ENCODE data around the gene CNGA3. TPM values are rescaled to one million over a fixed set of nuclear protein-coding genes. Genes with fewer than 3 reads are reported as not detected.
"Not testable (repeated sequence)": the region's sequence is repeated elsewhere in the genome, so short reads cannot be mapped to it uniquely, and the experiment has no call there.

Gene CNGA3
- total RNA-seq, 3 donors from 2014 or later (not counting 1 experiment from before 2014, with no cell fraction given), result not detected

- Histone ChIP-seq H3K27me3 (ENCODE audit: control insufficient read depth, insufficient read depth, low read length) (no peaks in the 10 kb centered on the region), H3K4me3 (ENCODE audit: low read length) (no peak overlapping the region), H3K9me3 (ENCODE audit: control insufficient read depth, insufficient read depth, low read length) (no peaks in the 10 kb centered on the region), H3K36me3 (ENCODE audit: control insufficient read depth, insufficient read depth, low read length) (no peaks in the 10 kb centered on the region), H3K27ac (ENCODE audit: low read length) (no peak overlapping the region), H3K4me1 (ENCODE audit: control insufficient read depth, insufficient read depth, low read length) (no peaks in the 10 kb centered on the region)
- H3K4me3 Mint-ChIP-seq, result no peak overlapping the region
- TF ChIP-seq CTCF (IDR thresholded peaks at IDR 0.05), result no peak
- H3K9me3 Mint-ChIP-seq, result no peaks in the 10 kb centered on the region
- H3K27ac Mint-ChIP-seq, result no peak overlapping the region
- no peaks in the 10 kb centered on the region for H3K4me1 Mint-ChIP-seq
- intact Hi-C loops (cut with micrococcal nuclease), result no loop called here
- 78% methylated on average over 8 of the region's 8 CpGs for WGBS (ENCODE audit: insufficient coverage)
- H3K36me3 Mint-ChIP-seq, result no peaks in the 10 kb centered on the region
- DNase-seq, result no peak
- H3K27me3 Mint-ChIP-seq (ENCODE audit: low read depth in 2 of 2), result peaks cover 22 to 42% of the 10 kb centered on the region in 2 donors
- no peak for ATAC-seq
These were observed 46.9 kb upstream of the CNGA3 start for GRCh38 chr2:98299211-98299905.

DNA sequence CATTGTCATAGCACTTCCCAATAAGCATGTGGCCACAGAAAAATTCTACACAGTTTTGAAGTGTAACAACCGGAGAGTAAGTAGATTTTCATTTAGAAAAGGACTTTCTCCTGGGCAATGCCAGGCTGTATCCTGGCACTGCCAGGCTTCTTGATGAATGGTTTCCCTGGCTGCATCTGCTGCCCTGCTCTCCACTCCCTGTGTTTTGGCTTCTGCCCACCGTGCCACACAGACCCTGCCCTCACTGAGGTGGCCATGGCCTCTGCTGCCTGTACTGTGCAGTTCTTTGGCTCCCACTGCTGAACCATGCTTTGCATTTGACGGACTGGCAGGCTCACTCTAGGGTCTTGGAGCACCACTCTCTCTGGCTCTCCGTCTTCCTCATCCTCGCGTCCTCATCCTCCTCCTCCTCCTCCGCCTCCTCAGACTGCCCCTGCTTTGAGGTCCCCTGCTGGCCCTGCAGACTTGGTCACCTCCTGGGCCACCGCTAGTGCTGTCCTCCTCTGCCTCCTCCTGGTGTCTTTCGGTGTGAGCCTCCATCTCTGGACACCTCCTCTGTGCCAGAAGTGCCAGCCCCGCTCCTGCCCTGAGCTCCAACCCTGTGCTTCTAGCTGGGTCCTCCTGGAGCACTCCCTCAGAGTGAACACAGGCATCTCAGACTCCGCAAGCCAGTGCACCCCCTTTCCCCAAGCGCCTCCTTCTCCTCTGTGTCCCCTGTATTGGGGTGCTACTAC lies 45.9 kb upstream of the CNGA3 start:
- DNase-seq, result no peak
- no peaks in the 10 kb centered on the region for H3K36me3 Mint-ChIP-seq
- Histone ChIP-seq H3K4me1 (ENCODE audit: control insufficient read depth, insufficient read depth, low read length) (no peaks in the 10 kb centered on the region), H3K4me3 (ENCODE audit: low read length) (no peak overlapping the region), H3K27me3 (ENCODE audit: control insufficient read depth, insufficient read depth, low read length) (no peaks in the 10 kb centered on the region), H3K9me3 (ENCODE audit: control insufficient read depth, insufficient read depth, low read length) (no peaks in the 10 kb centered on the region), H3K36me3 (ENCODE audit: control insufficient read depth, insufficient read depth, low read length) (no peaks in the 10 kb centered on the region), H3K27ac (ENCODE audit: low read length) (no peak overlapping the region)
- H3K4me1 Mint-ChIP-seq, result no peaks in the 10 kb centered on the region
- H3K27me3 Mint-ChIP-seq (ENCODE audit: low read depth in 2 of 2), result peaks cover 22 to 43% of the 10 kb centered on the region in 2 donors
- no peak overlapping the region for H3K27ac Mint-ChIP-seq
- H3K9me3 Mint-ChIP-seq, result no peaks in the 10 kb centered on the region
- no peak overlapping the region for H3K4me3 Mint-ChIP-seq
- 86% methylated on average over 12 of the region's 12 CpGs for WGBS (ENCODE audit: insufficient coverage)
- intact Hi-C loops (cut with micrococcal nuclease), result no loop called here
- no peak for ATAC-seq
- TF ChIP-seq CTCF (IDR thresholded peaks at IDR 0.05), result no peak

DNA sequence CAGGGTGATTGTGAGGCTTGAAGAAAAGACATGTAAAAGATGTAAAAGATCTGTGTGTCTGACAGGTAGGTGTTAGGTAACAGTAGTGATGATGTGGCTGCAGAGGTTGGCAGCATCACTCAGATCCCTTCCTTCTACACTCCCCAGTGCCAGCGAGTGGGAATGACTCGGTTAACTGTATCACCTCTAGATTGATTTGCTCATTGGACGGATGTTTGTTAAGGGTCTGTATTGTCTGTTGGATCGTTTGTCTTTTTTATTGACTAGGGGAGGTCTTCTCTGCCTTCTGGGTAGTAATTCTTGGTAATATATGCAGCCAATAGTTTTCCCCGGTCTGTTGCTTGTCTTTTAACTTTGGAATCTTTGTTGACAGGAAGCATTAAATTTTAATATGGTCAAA lies 44.8 kb upstream of the CNGA3 start:
- DNase-seq (no peak), ATAC-seq (no peak)
- Mint-ChIP-seq H3K9me3 (no peaks in the 10 kb centered on the region), H3K4me3 (no peak overlapping the region), H3K4me1 (no peaks in the 10 kb centered on the region), H3K27ac (no peak overlapping the region), H3K27me3 (ENCODE audit: low read depth in 2 of 2) (peaks cover 23 to 45% of the 10 kb centered on the region in 2 donors), H3K36me3 (no peaks in the 10 kb centered on the region)
- TF ChIP-seq CTCF (IDR thresholded peaks at IDR 0.05), result no peak
- 95% methylated on average over 4 of the region's 5 CpGs for WGBS (ENCODE audit: insufficient coverage)
- H3K4me1 ChIP-seq (ENCODE audit: control insufficient read depth, insufficient read depth, low read length), result no peaks in the 10 kb centered on the region
- no peaks in the 10 kb centered on the region for H3K9me3 ChIP-seq (ENCODE audit: control insufficient read depth, insufficient read depth, low read length)
- no peak overlapping the region for H3K4me3 ChIP-seq (ENCODE audit: low read length)
- H3K27ac ChIP-seq (ENCODE audit: low read length), result no peak overlapping the region
- intact Hi-C loops (cut with micrococcal nuclease), result no loop called here
- no peaks in the 10 kb centered on the region for H3K36me3 ChIP-seq (ENCODE audit: control insufficient read depth, insufficient read depth, low read length)
- H3K27me3 ChIP-seq (ENCODE audit: control insufficient read depth, insufficient read depth, low read length), result no peaks in the 10 kb centered on the region

DNA sequence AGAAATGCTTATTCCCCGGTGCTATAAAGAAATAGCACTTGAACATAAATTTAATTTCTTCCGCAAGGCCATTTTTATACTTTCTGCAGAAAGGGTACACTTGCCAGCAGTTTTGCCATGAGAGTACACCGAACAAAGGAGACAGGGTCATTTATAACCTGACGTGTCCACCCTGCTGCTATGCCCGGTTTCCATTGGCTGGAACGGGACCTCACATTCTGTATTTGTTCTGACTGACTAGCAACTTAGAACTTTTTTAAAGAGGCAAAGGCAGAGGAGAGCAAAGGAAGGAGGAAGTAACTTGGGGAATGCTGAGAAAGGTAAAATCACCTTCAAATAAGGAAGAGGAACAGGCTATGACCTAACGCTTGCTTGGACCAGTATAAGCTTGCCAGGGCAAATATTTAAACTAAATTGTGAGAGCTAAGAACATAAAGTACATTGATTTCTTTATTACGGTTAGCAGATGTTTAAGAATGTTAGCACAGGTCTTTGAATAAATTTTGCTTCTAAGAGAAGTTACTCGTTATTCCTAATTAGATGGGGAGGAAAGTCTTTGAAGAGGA lies 39.0 kb upstream of the CNGA3 start:
- peaks cover 22 to 60% of the 10 kb centered on the region in 2 donors for H3K27me3 Mint-ChIP-seq (ENCODE audit: low read depth in 2 of 2)
- H3K4me3 ChIP-seq (ENCODE audit: low read length); H3K27me3 ChIP-seq (ENCODE audit: control insufficient read depth, insufficient read depth, low read length); H3K36me3 Mint-ChIP-seq; H3K4me3 Mint-ChIP-seq; intact Hi-C loops (cut with micrococcal nuclease); H3K4me1 Mint-ChIP-seq; H3K27ac Mint-ChIP-seq; H3K27ac ChIP-seq (ENCODE audit: low read length); H3K9me3 ChIP-seq (ENCODE audit: control insufficient read depth, insufficient read depth, low read length); H3K36me3 ChIP-seq (ENCODE audit: control insufficient read depth, insufficient read depth, low read length); H3K4me1 ChIP-seq (ENCODE audit: control insufficient read depth, insufficient read depth, low read length); ATAC-seq; H3K9me3 Mint-ChIP-seq; DNase-seq: not testable (repeated sequence)
- 91% methylated on average over 7 of the region's 9 CpGs for WGBS (ENCODE audit: insufficient coverage)

Data from natural killer cell (primary cell).